GM19438 (cell line): ENCODE data around the gene CMIP.

ENCODE experiments used
- ATAC-seq: cut with Tn5 transposase; IDR thresholded peaks from one replicate; pipeline ENCODE4 v1.9.1; 2021; ENCODE audit warnings: low read depth; ENCODE audit not compliant: unreplicated experiment

The CMIP gene

GRCh38 chr16:81445966-81446906 is 1.6 kb downstream of the CMIP start:
- ATAC-seq, result no peak

- ATAC-seq, result no peak
Observed at GRCh38 chr16:81446907-81447268, 2.3 kb downstream of the CMIP start.

GRCh38 chr16:81447383-81448101 is 2.9 kb downstream of the CMIP start:
- no peak for ATAC-seq

- ATAC-seq, result no peak
Observed at GRCh38 chr16:81448154-81449131, 3.8 kb downstream of the CMIP start.

- no peak for ATAC-seq
Observed at GRCh38 chr16:81449241-81449640, 4.6 kb downstream of the CMIP start.

GRCh38 chr16:81449899-81450608 is 5.4 kb downstream of the CMIP start:
- ATAC-seq, result no peak

GRCh38 chr16:81450783-81451491 is 6.3 kb downstream of the CMIP start:
- ATAC-seq, result no peak

- ATAC-seq, result no peak
Observed at GRCh38 chr16:81451753-81452680, 7.4 kb downstream of the CMIP start.

- no peak for ATAC-seq
Observed at GRCh38 chr16:81453091-81453728, 8.6 kb downstream of the CMIP start.

GRCh38 chr16:81454044-81454443 is 9.4 kb downstream of the CMIP start:
- ATAC-seq, result no peak

- ATAC-seq, result no peak
Observed at GRCh38 chr16:81455006-81455405, 10.4 kb downstream of the CMIP start.

- ATAC-seq, result no peak
Observed at GRCh38 chr16:81455720-81456494, 11.3 kb downstream of the CMIP start.

GRCh38 chr16:81456523-81457325 is 12.1 kb downstream of the CMIP start:
- no peak for ATAC-seq

- ATAC-seq, result no peak
Observed at GRCh38 chr16:81457326-81458133, 12.9 kb downstream of the CMIP start.

GRCh38 chr16:81458149-81458669 is 13.6 kb downstream of the CMIP start:
- ATAC-seq, result no peak
